ENCODE measurements around the gene PDYN. TPM values are rescaled to one million over a fixed set of nuclear protein-coding genes. Genes with fewer than 3 reads are reported as not detected.
"Not testable (repeated sequence)": the region's sequence is repeated elsewhere in the genome, so short reads cannot be mapped to it uniquely, and the experiment has no call there.

The PDYN gene
- total RNA-seq, 1 experiment from 2014 or later: not detected

- H3K4me3 ChIP-seq (ENCODE audit: low read depth, low read length, poor library complexity, severe bottlenecking): no peak overlapping the region
- CTCF ChIA-PET: no interaction called here
- DNase-seq (ENCODE audit: low spot score): no peak
- TF ChIP-seq, protein P1, sequence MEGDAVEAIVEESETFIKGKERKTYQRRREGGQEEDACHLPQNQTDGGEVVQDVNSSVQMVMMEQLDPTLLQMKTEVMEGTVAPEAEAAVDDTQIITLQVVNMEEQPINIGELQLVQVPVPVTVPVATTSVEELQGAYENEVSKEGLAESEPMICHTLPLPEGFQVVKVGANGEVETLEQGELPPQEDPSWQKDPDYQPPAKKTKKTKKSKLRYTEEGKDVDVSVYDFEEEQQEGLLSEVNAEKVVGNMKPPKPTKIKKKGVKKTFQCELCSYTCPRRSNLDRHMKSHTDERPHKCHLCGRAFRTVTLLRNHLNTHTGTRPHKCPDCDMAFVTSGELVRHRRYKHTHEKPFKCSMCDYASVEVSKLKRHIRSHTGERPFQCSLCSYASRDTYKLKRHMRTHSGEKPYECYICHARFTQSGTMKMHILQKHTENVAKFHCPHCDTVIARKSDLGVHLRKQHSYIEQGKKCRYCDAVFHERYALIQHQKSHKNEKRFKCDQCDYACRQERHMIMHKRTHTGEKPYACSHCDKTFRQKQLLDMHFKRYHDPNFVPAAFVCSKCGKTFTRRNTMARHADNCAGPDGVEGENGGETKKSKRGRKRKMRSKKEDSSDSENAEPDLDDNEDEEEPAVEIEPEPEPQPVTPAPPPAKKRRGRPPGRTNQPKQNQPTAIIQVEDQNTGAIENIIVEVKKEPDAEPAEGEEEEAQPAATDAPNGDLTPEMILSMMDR (conservative IDR thresholded peaks at IDR 0.05; ENCODE audit: low read depth, low read length): no peak
- TF ChIP-seq EZH2 (IDR thresholded peaks at IDR 0.05; ENCODE audit: borderline replicate concordance, low read depth, low read length, poor library complexity, severe bottlenecking): no peak
- H3K4me1 ChIP-seq (ENCODE audit: insufficient read depth, low read length, poor library complexity, severe bottlenecking): no peaks in the 10 kb centered on the region
- H3K27ac ChIP-seq (ENCODE audit: low read depth, low read length, poor library complexity, severe bottlenecking): no peak overlapping the region
- H3K36me3 ChIP-seq (ENCODE audit: insufficient read depth, low read length, poor library complexity, severe bottlenecking): no peaks in the 10 kb centered on the region
- H3K9me3 ChIP-seq (ENCODE audit: low read depth, low read length, poor library complexity, severe bottlenecking): no peaks in the 10 kb centered on the region
- BruUV-seq (replicated peaks): no TSS peak
- H3K27me3 ChIP-seq (replicated peaks; ENCODE audit: insufficient read depth, low read depth, low read length, poor library complexity): peaks cover 52% of the 10 kb centered on the region
- intact Hi-C loops (cut with micrococcal nuclease; ENCODE audit: unreplicated experiment): no loop called here
- POLR2A ChIA-PET (ENCODE audit: low non-redundant PET): no interaction called here
Measured at GRCh38 chr20:2037296-2037914, 43.5 kb upstream of the PDYN start.

- peaks cover 56% of the 10 kb centered on the region for H3K27me3 ChIP-seq (replicated peaks; ENCODE audit: insufficient read depth, low read depth, low read length, poor library complexity)
- H3K27ac ChIP-seq (ENCODE audit: low read depth, low read length, poor library complexity, severe bottlenecking); intact Hi-C loops (cut with micrococcal nuclease; ENCODE audit: unreplicated experiment); DNase-seq (ENCODE audit: low spot score); H3K4me3 ChIP-seq (ENCODE audit: low read depth, low read length, poor library complexity, severe bottlenecking); H3K9me3 ChIP-seq (ENCODE audit: low read depth, low read length, poor library complexity, severe bottlenecking); BruUV-seq (replicated peaks); H3K4me1 ChIP-seq (ENCODE audit: insufficient read depth, low read length, poor library complexity, severe bottlenecking); POLR2A ChIA-PET (ENCODE audit: low non-redundant PET); H3K36me3 ChIP-seq (ENCODE audit: insufficient read depth, low read length, poor library complexity, severe bottlenecking); CTCF ChIA-PET: not testable (repeated sequence)
Measured at GRCh38 chr20:2036357-2036756, 42.5 kb upstream of the PDYN start.

DNA sequence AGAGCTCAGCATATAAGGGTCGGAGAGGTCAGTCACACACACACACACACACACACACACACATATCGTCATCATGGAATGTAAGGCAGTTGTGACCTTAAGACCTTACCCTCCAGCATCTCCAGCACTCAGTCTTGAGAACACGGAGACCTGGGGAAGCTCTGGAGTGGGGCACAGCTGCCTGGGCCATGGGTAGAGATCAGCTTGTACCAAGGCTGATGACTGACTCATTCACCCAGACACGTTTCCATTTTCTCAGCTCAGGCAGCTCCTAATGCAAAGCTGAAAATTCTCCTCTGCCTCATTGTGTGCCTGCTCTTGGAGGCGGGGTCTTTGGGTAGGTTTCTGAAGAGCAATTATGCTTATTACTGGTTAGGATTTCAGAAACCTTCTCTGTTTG is 38.3 kb upstream of the PDYN start:
- intact Hi-C loops (cut with micrococcal nuclease; ENCODE audit: unreplicated experiment): no loop called here
- CTCF ChIA-PET: no interaction called here
- H3K27ac ChIP-seq (ENCODE audit: low read depth, low read length, poor library complexity, severe bottlenecking): no peak overlapping the region
- H3K36me3 ChIP-seq (ENCODE audit: insufficient read depth, low read length, poor library complexity, severe bottlenecking): no peaks in the 10 kb centered on the region
- no peak for DNase-seq (ENCODE audit: low spot score)
- no peaks in the 10 kb centered on the region for H3K4me1 ChIP-seq (ENCODE audit: insufficient read depth, low read length, poor library complexity, severe bottlenecking)
- BruUV-seq (replicated peaks): no TSS peak
- POLR2A ChIA-PET (ENCODE audit: low non-redundant PET): no interaction called here
- no peak overlapping the region for H3K4me3 ChIP-seq (ENCODE audit: low read depth, low read length, poor library complexity, severe bottlenecking)
- H3K9me3 ChIP-seq (ENCODE audit: low read depth, low read length, poor library complexity, severe bottlenecking): no peaks in the 10 kb centered on the region
- H3K27me3 ChIP-seq (replicated peaks; ENCODE audit: insufficient read depth, low read depth, low read length, poor library complexity): peaks cover 57% of the 10 kb centered on the region
- no peak for TF ChIP-seq EZH2 (IDR thresholded peaks at IDR 0.05; ENCODE audit: borderline replicate concordance, low read depth, low read length, poor library complexity, severe bottlenecking)
- TF ChIP-seq, protein P1 (conservative IDR thresholded peaks at IDR 0.05; ENCODE audit: low read depth, low read length): no peak

DNA sequence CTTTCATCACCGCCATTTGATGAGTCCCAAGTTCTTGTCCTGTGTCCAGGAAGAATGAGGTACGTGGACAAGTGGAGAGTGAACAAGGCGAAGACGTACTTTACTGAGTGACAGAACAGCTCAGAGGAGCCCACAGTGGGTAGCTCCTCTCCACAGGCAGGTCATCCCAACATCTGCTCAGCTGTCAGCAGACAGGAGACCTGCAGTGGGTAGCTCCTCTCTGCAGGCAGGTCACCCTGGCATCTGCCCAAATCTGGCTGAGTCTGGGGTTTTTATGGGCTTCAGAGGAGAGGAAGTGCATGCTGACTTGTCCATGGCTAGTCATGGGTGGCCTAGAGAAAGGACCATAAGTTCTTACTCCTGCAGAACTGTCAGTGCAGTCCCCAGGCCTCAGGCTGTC is 32.7 kb upstream of the PDYN start:
- Histone ChIP-seq H3K27ac (ENCODE audit: low read depth, low read length, poor library complexity, severe bottlenecking) (no peak overlapping the region), H3K9me3 (ENCODE audit: low read depth, low read length, poor library complexity, severe bottlenecking) (no peaks in the 10 kb centered on the region), H3K27me3 (replicated peaks; ENCODE audit: insufficient read depth, low read depth, low read length, poor library complexity) (peaks cover 54% of the 10 kb centered on the region), H3K4me3 (ENCODE audit: low read depth, low read length, poor library complexity, severe bottlenecking) (no peak overlapping the region), H3K4me1 (ENCODE audit: insufficient read depth, low read length, poor library complexity, severe bottlenecking) (no peaks in the 10 kb centered on the region), H3K36me3 (ENCODE audit: insufficient read depth, low read length, poor library complexity, severe bottlenecking) (no peaks in the 10 kb centered on the region)
- ChIA-PET POLR2A (ENCODE audit: low non-redundant PET) (no interaction called here), CTCF (no interaction called here)
- BruUV-seq (replicated peaks): no TSS peak
- TF ChIP-seq, protein P1 (conservative IDR thresholded peaks at IDR 0.05; ENCODE audit: low read depth, low read length): no peak
- no peak for TF ChIP-seq EZH2 (IDR thresholded peaks at IDR 0.05; ENCODE audit: borderline replicate concordance, low read depth, low read length, poor library complexity, severe bottlenecking)
- intact Hi-C loops (cut with micrococcal nuclease; ENCODE audit: unreplicated experiment): no loop called here
- no peak for DNase-seq (ENCODE audit: low spot score)
